DMS79 treated with DMSO at 0.1 percent for 48 hours (cell line): ENCODE measurements around the gene SYTL5.

Experiments used
- DNase-seq: peaks from one replicate; lab custom pipeline; 2025; lab: John Stamatoyannopoulos, UW

Gene SYTL5

GRCh38 chrX:38142610-38143009 is 136.3 kb downstream of the SYTL5 start:
- no peak for DNase-seq

- DNase-seq = no peak
Measured at GRCh38 chrX:38149016-38149415, 142.7 kb downstream of the SYTL5 start.

- no peak for DNase-seq
Measured at GRCh38 chrX:38150993-38151392, 144.6 kb downstream of the SYTL5 start.

- no peak for DNase-seq
Measured at GRCh38 chrX:38151441-38151840, 145.1 kb downstream of the SYTL5 start.

- no peak for DNase-seq
Measured at GRCh38 chrX:38154340-38154739, 148.0 kb downstream of the SYTL5 start.

- no peak for DNase-seq
Measured at GRCh38 chrX:38154818-38155217, 148.5 kb downstream of the SYTL5 start.

GRCh38 chrX:38156838-38157237 is 150.5 kb downstream of the SYTL5 start:
- no peak for DNase-seq

- DNase-seq = no peak
Measured at GRCh38 chrX:38163193-38163592, 156.8 kb downstream of the SYTL5 start.

GRCh38 chrX:38165023-38165422 is 158.7 kb downstream of the SYTL5 start:
- DNase-seq = no peak

GRCh38 chrX:38166478-38167083 is 160.2 kb downstream of the SYTL5 start:
- DNase-seq = no peak

GRCh38 chrX:38170556-38170955 is 164.2 kb downstream of the SYTL5 start:
- DNase-seq = no peak

GRCh38 chrX:38172596-38172995 is 166.2 kb downstream of the SYTL5 start:
- DNase-seq = no peak

GRCh38 chrX:38175139-38175538 is 168.8 kb downstream of the SYTL5 start:
- DNase-seq = no peak

- no peak for DNase-seq
Measured at GRCh38 chrX:38178396-38178795, 172.0 kb downstream of the SYTL5 start.
